ENCODE measurements around the gene ZBTB44. TPM values are rescaled to one million over a fixed set of nuclear protein-coding genes. Genes with fewer than 3 reads are reported as not detected.
"Not testable (repeated sequence)": the region's sequence is repeated elsewhere in the genome, so short reads cannot be mapped to it uniquely, and the experiment has no call there.

Gene ZBTB44
- total and polyA plus RNA-seq, 3 donors from 2014 or later: 103 to 158 (median 125) TPM

- H3K36me3 ChIP-seq (ENCODE audit: low read depth, missing control alignments): no peaks in the 10 kb centered on the region
- TF ChIP-seq POLR2A (IDR thresholded peaks at IDR 0.05) (no peak), CTCF (IDR thresholded peaks at IDR 0.05) (no peak)
- no peak overlapping the region for H3K27ac ChIP-seq
- DNase-seq: no peak
- intact Hi-C loops (cut with DNase I; ENCODE audit: low total_unique reads): no loop called here
- peaks cover 16% of the 10 kb centered on the region for H3K4me1 ChIP-seq
- no peaks in the 10 kb centered on the region for H3K9me3 ChIP-seq
- H3K27me3 ChIP-seq: no peaks in the 10 kb centered on the region
- no peak overlapping the region for H3K4me3 ChIP-seq
- WGBS, 2 donors: 85 to 88% methylated on average over 2 of the region's 2 CpGs
These were observed 67.4 kb downstream of the ZBTB44 start for GRCh38 chr11:130247319-130247718.

GRCh38 chr11:130246738-130247137, 68.0 kb downstream of the ZBTB44 start:
- no peak for TF ChIP-seq CTCF (IDR thresholded peaks at IDR 0.05)
- no peak for TF ChIP-seq POLR2A (IDR thresholded peaks at IDR 0.05)
- Histone ChIP-seq H3K27me3 (no peaks in the 10 kb centered on the region), H3K27ac (no peak overlapping the region), H3K36me3 (ENCODE audit: low read depth, missing control alignments) (no peaks in the 10 kb centered on the region), H3K4me3 (no peak overlapping the region), H3K4me1 (peaks cover 16% of the 10 kb centered on the region), H3K9me3 (no peaks in the 10 kb centered on the region)
- DNase-seq: no peak
- 82 to 93% methylated on average over 3 of the region's 3 CpGs for WGBS, 2 donors
- intact Hi-C loops (cut with DNase I; ENCODE audit: low total_unique reads): no loop called here

GRCh38 chr11:130246270-130246669, 68.4 kb downstream of the ZBTB44 start:
- 44 to 50% methylated on average over 1 of the region's 1 CpG for WGBS, 2 donors
- H3K27ac ChIP-seq: no peak overlapping the region
- no peak for DNase-seq

GRCh38 chr11:130245375-130245774, 69.3 kb downstream of the ZBTB44 start:
- intact Hi-C loops (cut with DNase I; ENCODE audit: low total_unique reads); H3K9me3 ChIP-seq: not testable (repeated sequence)

More at GRCh38 chr11:130246270-130246669, 68.4 kb downstream of the ZBTB44 start:
- Histone ChIP-seq H3K4me1 (peaks cover 16% of the 10 kb centered on the region), H3K27me3 (no peaks in the 10 kb centered on the region), H3K9me3 (no peaks in the 10 kb centered on the region), H3K4me3 (no peak overlapping the region), H3K36me3 (ENCODE audit: low read depth, missing control alignments) (no peaks in the 10 kb centered on the region)
- TF ChIP-seq CTCF (IDR thresholded peaks at IDR 0.05) (no peak), POLR2A (IDR thresholded peaks at IDR 0.05) (no peak)
- intact Hi-C loops (cut with DNase I; ENCODE audit: low total_unique reads): no loop called here

GRCh38 chr11:130244848-130245247, 69.9 kb downstream of the ZBTB44 start:
- no peaks in the 10 kb centered on the region for H3K36me3 ChIP-seq (ENCODE audit: low read depth, missing control alignments)
- H3K27ac ChIP-seq: no peak overlapping the region
- no peak overlapping the region for H3K4me3 ChIP-seq
- no peak for TF ChIP-seq POLR2A (IDR thresholded peaks at IDR 0.05)
- TF ChIP-seq CTCF (IDR thresholded peaks at IDR 0.05): no peak
- no peaks in the 10 kb centered on the region for H3K27me3 ChIP-seq
- no peaks in the 10 kb centered on the region for H3K9me3 ChIP-seq
- DNase-seq: no peak
- WGBS, 2 donors: 83 to 87% methylated on average over 3 of the region's 3 CpGs
- peaks cover 16% of the 10 kb centered on the region for H3K4me1 ChIP-seq
- intact Hi-C loops (cut with DNase I; ENCODE audit: low total_unique reads): no loop called here

More at GRCh38 chr11:130245375-130245774, 69.3 kb downstream of the ZBTB44 start:
- not testable (repeated sequence) for H3K36me3 ChIP-seq (ENCODE audit: low read depth, missing control alignments); H3K27me3 ChIP-seq; H3K27ac ChIP-seq; H3K4me3 ChIP-seq
- peaks cover 16% of the 10 kb centered on the region for H3K4me1 ChIP-seq
- DNase-seq: peak; percentile 31
- 59 to 79% methylated on average over 6 of the region's 6 CpGs for WGBS, 2 donors

All from testis (tissue), 3 donors.